HCT116 (cell line): ENCODE results near the gene MAN2B2. TPM values are rescaled to one million over a fixed set of nuclear protein-coding genes. Genes with fewer than 3 reads are reported as not detected.

Experiments
- ATAC-seq: fragments of 200-7000 bp; cut with Tn5 transposase; 2 replicates; pipeline ENCODE4 v1.9.1; 2020; ENCODE audit warnings: mild to moderate bottlenecking, moderate library complexity
- BruUV-seq: library from RNA; stranded (reverse); fragments of 400-500 nt; replicated peaks from 2 replicates; lab custom pipeline; 2021; lab: Mats Ljungman, UMichigan
- CTCF ChIA-PET: fragments of 300-600 bp; sonication (Branson Sonifier 250); formaldehyde crosslinking; loops from one replicate; lab custom pipeline; 2021; ENCODE audit warnings: antibody characterized with exemption; lab: Charles Lee
- POLR2A ChIA-PET: fragments of 300-600, 350-600 bp; sonication (Branson Sonifier 250); formaldehyde crosslinking; loops from one replicate; lab custom pipeline; 2021; ENCODE audit warnings: antibody characterized with exemption; lab: Charles Lee
- RAD21 ChIA-PET, 2 experiments: fragments of 300-600 bp; sonication (Branson Sonifier 250); formaldehyde crosslinking; loops; one replicate each; lab custom pipeline; 2023; ENCODE audit warnings: low total read pairs in 2 of 2; ENCODE audit not compliant: uncharacterized antibody in 2 of 2, unreplicated experiment in 2 of 2, low non-redundant PET in 1 of 2; lab: Charles Lee
- DNase-seq: peaks from one replicate; pipeline ENCODE4 v3.0.0-alpha.2; 2010; ENCODE audit warnings: low read depth, low spot score
- H2AFZ ChIP-seq: fragments of 200-600 bp; shearing (Covaris generic), sonication (generic); 2 replicates; pipeline ENCODE4 v1.6.1; 2017; ENCODE audit warnings: low read depth, mixed run types, mixed read lengths, antibody characterized with exemption, low read length; ENCODE audit not compliant: poor library complexity, severe bottlenecking
- H3K27ac ChIP-seq: 2 replicates; pipeline ENCODE4 v1.5.1; 2012; ENCODE audit warnings: low read depth, low read length
- H3K27me3 ChIP-seq: fragments of 200-600 bp; sonication (generic); 2 replicates; pipeline ENCODE4 v1.6.1; 2016; ENCODE audit warnings: mixed run types, low read length, mixed read lengths; ENCODE audit not compliant: insufficient read depth
- H3K36me3 ChIP-seq, 2 experiments: fragments of 200-500 bp in 1 of 2; fragments of 200-600 bp in 1 of 2; sonication (Bioruptor generic) in 1 of 2; sonication (generic) in 1 of 2; 2 replicates each; pipeline versions ENCODE4 v1.5.1 to v1.6.1; 2014 to 2016; ENCODE audit warnings: low read length in 2 of 2, inconsistent platforms in 1 of 2, mixed read lengths in 1 of 2, mixed run types in 1 of 2; ENCODE audit not compliant: insufficient read depth in 2 of 2, control insufficient read depth in 1 of 2
- H3K4me1 ChIP-seq, 2 experiments: fragments of 200-600 bp in 1 of 2; sonication (generic) in 1 of 2; 2 replicates each; pipeline versions ENCODE4 v1.5.1 to v1.6.1; 2012 to 2017; ENCODE audit warnings: low read length in 2 of 2, inconsistent platforms in 1 of 2, mild to moderate bottlenecking in 1 of 2, mixed read lengths in 1 of 2, mixed run types in 1 of 2, moderate library complexity in 1 of 2; ENCODE audit not compliant: insufficient read depth in 2 of 2, control insufficient read depth in 1 of 2
- H3K4me2 ChIP-seq: fragments of 200-600 bp; sonication (generic); 2 replicates; pipeline ENCODE4 v1.6.1; 2017; ENCODE audit warnings: mixed run types, low read length, mixed read lengths
- H3K4me3 ChIP-seq, 2 experiments: fragments of 200-600 bp in 1 of 2; sonication (generic) in 1 of 2; replicated peaks in 1 of 2; 2 replicates each; pipeline ENCODE4 v1.5.1; 2011 to 2016; ENCODE audit warnings: low read length in 2 of 2, control low read depth in 1 of 2, low read depth in 1 of 2, mild to moderate bottlenecking in 1 of 2, mixed read lengths in 1 of 2, mixed run types in 1 of 2
- H3K79me2 ChIP-seq: fragments of 200-600 bp; sonication (generic); 2 replicates; pipeline ENCODE4 v1.6.1; 2017; ENCODE audit warnings: mild to moderate bottlenecking, mixed run types, low read length, moderate library complexity, mixed read lengths; ENCODE audit not compliant: insufficient read depth
- H3K9ac ChIP-seq: fragments of 200-600 bp; sonication (generic); 2 replicates; pipeline ENCODE4 v1.6.1; 2016; ENCODE audit warnings: low read length, mixed read lengths
- H3K9me2 ChIP-seq: fragments of 200-600 bp; sonication (generic), shearing (Covaris generic); 2 replicates; pipeline ENCODE4 v1.6.1; 2017; ENCODE audit warnings: mixed run types, mild to moderate bottlenecking, moderate library complexity; ENCODE audit not compliant: insufficient read depth
- H3K9me3 ChIP-seq, 2 experiments: fragments of 200-500 bp in 1 of 2; fragments of 200-600 bp in 1 of 2; sonication (Bioruptor generic) in 1 of 2; sonication (generic) in 1 of 2; 2 replicates each; pipeline ENCODE4 v1.6.1; 2014 to 2017; ENCODE audit warnings: low read length in 2 of 2, mixed read lengths in 2 of 2, inconsistent platforms in 1 of 2, low read depth in 1 of 2, mild to moderate bottlenecking in 1 of 2, mixed run types in 1 of 2, moderate library complexity in 1 of 2; ENCODE audit not compliant: control insufficient read depth in 1 of 2, insufficient read depth in 1 of 2
- H4K20me1 ChIP-seq: fragments of 200-600 bp; sonication (generic), shearing (Covaris generic); 2 replicates; pipeline ENCODE4 v1.6.1; 2017; ENCODE audit warnings: mixed run types, mild to moderate bottlenecking, moderate library complexity; ENCODE audit not compliant: insufficient read depth
- ATF3 ChIP-seq: IDR thresholded peaks from 2 replicates; pipeline ENCODE4 v1.6.1; 2012
- CBX3 ChIP-seq: IDR thresholded peaks from 2 replicates; pipeline ENCODE4 v1.6.1; 2012; ENCODE audit warnings: low read depth
- CEBPB ChIP-seq: IDR thresholded peaks from 2 replicates; pipeline ENCODE4 v1.6.1; 2012; ENCODE audit warnings: low read depth
- CTCF ChIP-seq, 3 experiments: fragments of 200-600 bp in 1 of 3; sonication (generic) in 1 of 3; IDR thresholded peaks in 2 of 3; conservative IDR thresholded peaks in 1 of 3; 2 replicates each; pipeline ENCODE4 v1.5.1; 2012 to 2017; ENCODE audit warnings: low read depth in 2 of 3, low read length in 2 of 3, antibody characterized with exemption in 1 of 3, borderline replicate concordance in 1 of 3, control low read depth in 1 of 3, mild to moderate bottlenecking in 1 of 3, mixed read lengths in 1 of 3, mixed run types in 1 of 3, moderate library complexity in 1 of 3; ENCODE audit not compliant: insufficient read depth in 1 of 3
- EGR1 ChIP-seq: IDR thresholded peaks from 2 replicates; pipeline ENCODE4 v1.6.1; 2012; ENCODE audit warnings: low read depth
- ELF1 ChIP-seq: IDR thresholded peaks from 2 replicates; pipeline ENCODE4 v1.6.1; 2012; ENCODE audit warnings: low read depth, borderline replicate concordance
- EZH2 ChIP-seq: fragments of 200-600 bp; sonication (generic); IDR thresholded peaks from 2 replicates; pipeline ENCODE4 v1.6.1; 2017; ENCODE audit warnings: antibody characterized with exemption, mixed run types
- JUND ChIP-seq: IDR thresholded peaks from 2 replicates; pipeline ENCODE4 v1.6.1; 2012
- POLR2A ChIP-seq: IDR thresholded peaks from 2 replicates; pipeline ENCODE4 v1.7.0; 2011; ENCODE audit warnings: borderline replicate concordance; ENCODE audit not compliant: insufficient read depth, insufficient read length; ENCODE audit errors: extremely low read depth
- POLR2AphosphoS5 ChIP-seq: IDR thresholded peaks from 2 replicates; pipeline ENCODE4 v1.6.1; 2011; ENCODE audit warnings: mild to moderate bottlenecking, low read depth, low read length, moderate library complexity
- RAD21 ChIP-seq: IDR thresholded peaks from 2 replicates; pipeline ENCODE4 v1.6.1; 2012; ENCODE audit warnings: low read depth, mild to moderate bottlenecking
- REST ChIP-seq: IDR thresholded peaks from 2 replicates; pipeline ENCODE4 v1.6.1; 2012; ENCODE audit warnings: low read depth
- SIN3A ChIP-seq: IDR thresholded peaks from 2 replicates; pipeline ENCODE4 v1.6.1; 2012; ENCODE audit warnings: low read depth
- SP1 ChIP-seq: IDR thresholded peaks from 2 replicates; pipeline ENCODE4 v1.6.1; 2012; ENCODE audit warnings: low read depth
- TCF7L2 ChIP-seq: IDR thresholded peaks from 2 replicates; pipeline ENCODE4 v1.7.0; 2011; ENCODE audit warnings: borderline replicate concordance, inconsistent platforms; ENCODE audit not compliant: insufficient read depth, insufficient read length; ENCODE audit errors: extremely low read depth
- YY1 ChIP-seq: IDR thresholded peaks from 2 replicates; pipeline ENCODE4 v1.6.1; 2011; ENCODE audit warnings: low read length, low read depth, moderate library complexity, mild to moderate bottlenecking; ENCODE audit not compliant: insufficient replicate concordance; ENCODE audit errors: extremely low read depth
- ZBTB33 ChIP-seq: IDR thresholded peaks from 2 replicates; pipeline ENCODE4 v1.6.1; 2011; ENCODE audit warnings: mild to moderate bottlenecking, low read length, moderate library complexity; ENCODE audit not compliant: insufficient replicate concordance; ENCODE audit errors: extremely low read depth
- ZFX ChIP-seq: fragments of 450-650 bp; IDR thresholded peaks from 2 replicates; pipeline ENCODE4 v1.6.1; 2017
- intact Hi-C: fragments of 100-400 bp; cut with micrococcal nuclease; formaldehyde crosslinking; loops from 2 replicates; pipeline ENCODE4 v1.10.0; 2022
- total RNA-seq: library from RNA; stranded (reverse); gene quantifications from one replicate; pipeline ENCODE4 v1.2.1, GENCODE V29; 2021; ENCODE audit not compliant: unreplicated experiment

MAN2B2 gene
- total RNA-seq, 1 experiment from 2014 or later, result 18.0 TPM

GRCh38 chr4:6609415-6610079 lies 34.6 kb downstream of the MAN2B2 start:
- CTCF ChIA-PET, result no interaction called here
- BruUV-seq, result no TSS peak
- no peak for ATAC-seq

More at GRCh38 chr4:6609415-6610079, 34.6 kb downstream of the MAN2B2 start:
- Histone ChIP-seq H3K27me3 (no peaks in the 10 kb centered on the region), H4K20me1 (no peaks in the 10 kb centered on the region), H3K9me2 (no peaks in the 10 kb centered on the region), H2AFZ (no peak overlapping the region), H3K4me2 (no peak overlapping the region), H3K36me3 (peaks cover 0 to 7% of the 10 kb centered on the region in 2 experiments; a peak in 2 of 4 replicates), H3K4me3 (no peak overlapping the region), H3K27ac (no peak overlapping the region), H3K9ac (no peak overlapping the region), H3K4me1 (no peaks in the 10 kb centered on the region), H3K79me2 (no peaks in the 10 kb centered on the region), H3K9me3 (peaks cover 4% of the 10 kb centered on the region in 2 experiments; a peak in 2 of 4 replicates)
- no peak for TF ChIP-seq JUND
- TF ChIP-seq CEBPB, result no peak
- no peak for TF ChIP-seq POLR2AphosphoS5
- no peak for TF ChIP-seq SP1
- TF ChIP-seq ELF1, result no peak
- TF ChIP-seq POLR2A, result no peak
- TF ChIP-seq RAD21, result no peak
- no peak for TF ChIP-seq EGR1
- no peak for TF ChIP-seq YY1
- no peak for TF ChIP-seq CTCF (IDR thresholded peaks at IDR 0.05 in 2 of 3, conservative IDR thresholded peaks at IDR 0.05 in 1 of 3; ENCODE audit: borderline replicate concordance in 1 of 3, insufficient read depth in 1 of 3, low read depth in 2 of 3, low read length in 2 of 3)
- TF ChIP-seq ZBTB33, result no peak
- TF ChIP-seq SIN3A, result no peak
- no peak for TF ChIP-seq TCF7L2
- TF ChIP-seq EZH2, result no peak
- TF ChIP-seq ZFX, result no peak
- no peak for TF ChIP-seq CBX3
- no peak for TF ChIP-seq REST
- TF ChIP-seq ATF3, result no peak
- POLR2A ChIA-PET, result no interaction called here
- RAD21 ChIA-PET, result no interaction called here
- intact Hi-C loops, result no loop called here
- no peak for DNase-seq
